Cardiac muscle cell (in vitro differentiated cells and primary cell): Measurements from ENCODE around the gene GDF2. TPM values are rescaled to one million over a fixed set of nuclear protein-coding genes. Genes with fewer than 3 reads are reported as not detected.

Source experiments
- DNase-seq, 2 donors: peaks; one replicate each; pipeline versions ENCODE4 v3.0.0 to v3.0.0-alpha.2; 2010 to 2017; ENCODE audit warnings: low read depth in 1 of 2, low spot score in 1 of 2
- H3K27ac ChIP-seq: fragments of 200-600 bp; sonication (generic); 2 replicates; pipeline ENCODE4 v1.5.1; 2016
- H3K27me3 ChIP-seq: fragments of 200-600 bp; sonication (generic); 2 replicates; pipeline ENCODE4 v1.6.0; 2016; ENCODE audit warnings: control low read depth
- H3K36me3 ChIP-seq: fragments of 200-600 bp; sonication (generic); 2 replicates; pipeline ENCODE4 v1.5.1; 2016; ENCODE audit warnings: control low read depth
- H3K4me1 ChIP-seq: fragments of 200-600 bp; sonication (generic); 2 replicates; pipeline ENCODE4 v1.8.1; 2017; ENCODE audit warnings: low read depth, mild to moderate bottlenecking, mixed run types
- H3K4me3 ChIP-seq: fragments of 200-600 bp; sonication (generic); 2 replicates; pipeline ENCODE4 v1.5.1; 2016; ENCODE audit warnings: mild to moderate bottlenecking
- H3K9me3 ChIP-seq: fragments of 200-600 bp; sonication (generic); 2 replicates; pipeline ENCODE4 v1.5.1; 2017; ENCODE audit warnings: low read depth, mild to moderate bottlenecking, control low read depth
- polyA plus RNA-seq: library from polyadenylated mRNA; unstranded; fragments of >200 nt; fragmentation: Nextera tagmentation; extraction: Ambion mirVana; gene quantifications from 2 replicates; pipeline ENCODE4 v1.2.1, GENCODE V29; 2016
- total RNA-seq: library from RNA; depleted of rRNA; stranded (reverse); fragments of >200 nt; gene quantifications from 2 replicates; pipeline ENCODE4 v1.2.3, GENCODE V29; 2016
- TF ChIP-seq, protein P1 (sequence below): IDR thresholded peaks from 2 replicates; pipeline ENCODE4 v1.5.1; 2012; ENCODE audit warnings: low read depth, mild to moderate bottlenecking, low read length

The GDF2 gene
- total and polyA plus RNA-seq, 2 experiments from 2014 or later: 3.5 to 4.4 TPM

DNA sequence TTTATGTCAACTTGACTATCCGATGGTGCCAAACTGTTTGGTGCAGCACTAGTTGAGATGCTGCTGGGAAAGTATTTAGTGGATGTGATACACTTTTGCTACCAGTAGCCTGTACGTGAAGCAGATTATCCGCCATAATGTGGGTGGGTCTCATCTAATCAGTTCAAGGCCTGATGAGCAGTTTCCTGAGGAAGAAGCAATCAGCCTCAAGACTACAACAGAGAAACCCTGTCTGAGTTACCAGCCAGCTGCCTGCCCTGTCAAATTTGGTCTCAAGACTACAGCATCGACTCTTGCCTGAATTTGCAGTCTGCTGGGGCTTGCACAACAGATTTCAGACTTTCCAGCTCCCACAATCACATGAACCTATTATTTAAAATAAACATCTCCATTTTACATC lies 15.1 kb downstream of the GDF2 start:
- no peak for DNase-seq
- TF ChIP-seq, protein P1, sequence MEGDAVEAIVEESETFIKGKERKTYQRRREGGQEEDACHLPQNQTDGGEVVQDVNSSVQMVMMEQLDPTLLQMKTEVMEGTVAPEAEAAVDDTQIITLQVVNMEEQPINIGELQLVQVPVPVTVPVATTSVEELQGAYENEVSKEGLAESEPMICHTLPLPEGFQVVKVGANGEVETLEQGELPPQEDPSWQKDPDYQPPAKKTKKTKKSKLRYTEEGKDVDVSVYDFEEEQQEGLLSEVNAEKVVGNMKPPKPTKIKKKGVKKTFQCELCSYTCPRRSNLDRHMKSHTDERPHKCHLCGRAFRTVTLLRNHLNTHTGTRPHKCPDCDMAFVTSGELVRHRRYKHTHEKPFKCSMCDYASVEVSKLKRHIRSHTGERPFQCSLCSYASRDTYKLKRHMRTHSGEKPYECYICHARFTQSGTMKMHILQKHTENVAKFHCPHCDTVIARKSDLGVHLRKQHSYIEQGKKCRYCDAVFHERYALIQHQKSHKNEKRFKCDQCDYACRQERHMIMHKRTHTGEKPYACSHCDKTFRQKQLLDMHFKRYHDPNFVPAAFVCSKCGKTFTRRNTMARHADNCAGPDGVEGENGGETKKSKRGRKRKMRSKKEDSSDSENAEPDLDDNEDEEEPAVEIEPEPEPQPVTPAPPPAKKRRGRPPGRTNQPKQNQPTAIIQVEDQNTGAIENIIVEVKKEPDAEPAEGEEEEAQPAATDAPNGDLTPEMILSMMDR: no peak
- H3K9me3 ChIP-seq: no peaks in the 10 kb centered on the region
- no peaks in the 10 kb centered on the region for H3K36me3 ChIP-seq
- H3K4me3 ChIP-seq: no peak overlapping the region
- H3K27ac ChIP-seq: no peak overlapping the region
- H3K4me1 ChIP-seq: no peaks in the 10 kb centered on the region
- H3K27me3 ChIP-seq: peaks cover 6% of the 10 kb centered on the region

DNA sequence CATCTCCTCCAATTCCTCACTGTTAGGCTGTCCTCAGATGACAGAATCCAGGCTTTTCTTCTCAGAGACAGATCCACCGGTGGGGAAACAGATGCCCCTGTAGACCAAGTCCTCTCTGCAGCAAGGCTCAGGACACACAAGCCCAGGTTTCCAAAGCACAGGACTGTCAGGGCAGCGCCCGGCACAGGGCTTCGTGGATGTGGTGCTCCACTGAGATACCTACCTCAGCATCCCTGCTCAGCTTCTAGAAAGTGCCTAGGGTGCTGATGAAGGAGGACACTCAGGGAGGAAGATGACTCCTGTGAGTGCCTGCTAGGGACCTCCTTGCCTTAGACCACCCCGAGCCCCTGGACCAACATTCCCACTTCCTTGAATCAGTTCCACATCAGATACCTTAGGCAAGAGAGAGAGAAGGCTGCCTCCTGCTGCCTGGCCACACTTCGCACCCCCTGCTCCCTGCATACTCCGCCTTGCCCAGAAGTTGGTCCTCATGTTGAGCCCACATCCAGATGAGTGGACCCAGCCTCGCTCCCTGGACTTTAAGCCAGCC lies 17.0 kb downstream of the GDF2 start:
- H3K27me3 ChIP-seq: peaks cover 3% of the 10 kb centered on the region
- no peaks in the 10 kb centered on the region for H3K36me3 ChIP-seq
- no peak for DNase-seq

DNA sequence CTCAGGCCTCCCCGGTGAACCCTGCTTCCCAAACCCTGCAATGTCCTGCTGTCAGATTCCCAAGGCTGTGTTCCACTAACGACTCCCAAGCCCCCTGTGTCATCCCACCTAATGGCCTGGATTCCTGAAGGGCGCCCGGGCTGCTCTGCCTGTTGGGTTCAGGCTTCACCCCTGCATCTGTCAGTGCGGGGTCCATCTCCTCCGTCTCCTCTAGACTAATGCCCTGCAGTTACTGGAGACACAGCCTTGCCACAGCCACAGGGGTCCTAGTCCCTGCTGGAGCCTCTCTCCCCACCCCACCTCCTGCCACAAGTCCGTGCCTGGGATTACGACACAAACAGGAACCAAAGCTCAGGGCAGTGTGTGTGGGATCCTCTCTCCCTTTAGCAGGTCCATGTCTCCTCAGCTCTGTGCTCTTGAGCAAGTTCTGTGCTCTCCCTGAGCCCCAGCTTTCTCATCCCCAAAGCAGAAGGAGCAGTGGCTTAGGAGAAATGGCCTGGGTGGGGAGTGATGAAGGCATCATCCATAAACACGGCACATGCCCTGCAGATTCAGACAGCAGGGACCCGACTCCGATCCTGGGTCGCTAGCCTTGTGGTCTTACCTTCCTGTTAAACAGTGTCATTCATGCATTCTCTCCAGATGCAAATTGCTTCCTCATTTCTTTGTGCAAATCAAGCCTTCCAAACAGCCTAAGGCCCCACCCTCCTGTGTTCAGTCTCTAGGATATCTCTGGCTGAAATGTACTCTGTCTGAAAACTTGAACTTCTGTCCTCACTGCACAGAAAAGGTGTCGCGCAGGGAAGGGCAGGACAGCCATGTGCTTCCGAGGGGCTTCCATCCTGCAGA lies 17.7 kb downstream of the GDF2 start:
- no peaks in the 10 kb centered on the region for H3K27me3 ChIP-seq
- no peaks in the 10 kb centered on the region for H3K9me3 ChIP-seq
- no peak overlapping the region for H3K27ac ChIP-seq
- H3K4me1 ChIP-seq: no peaks in the 10 kb centered on the region
- H3K4me3 ChIP-seq: no peak overlapping the region
- no peak for DNase-seq
- H3K36me3 ChIP-seq: no peaks in the 10 kb centered on the region
- TF ChIP-seq, protein P1: no peak

More for the DNA sequence above, 17.0 kb downstream of the GDF2 start:
- Histone ChIP-seq H3K27ac (no peak overlapping the region), H3K4me1 (no peaks in the 10 kb centered on the region), H3K4me3 (no peak overlapping the region), H3K9me3 (no peaks in the 10 kb centered on the region)
- TF ChIP-seq, protein P1: no peak

DNA sequence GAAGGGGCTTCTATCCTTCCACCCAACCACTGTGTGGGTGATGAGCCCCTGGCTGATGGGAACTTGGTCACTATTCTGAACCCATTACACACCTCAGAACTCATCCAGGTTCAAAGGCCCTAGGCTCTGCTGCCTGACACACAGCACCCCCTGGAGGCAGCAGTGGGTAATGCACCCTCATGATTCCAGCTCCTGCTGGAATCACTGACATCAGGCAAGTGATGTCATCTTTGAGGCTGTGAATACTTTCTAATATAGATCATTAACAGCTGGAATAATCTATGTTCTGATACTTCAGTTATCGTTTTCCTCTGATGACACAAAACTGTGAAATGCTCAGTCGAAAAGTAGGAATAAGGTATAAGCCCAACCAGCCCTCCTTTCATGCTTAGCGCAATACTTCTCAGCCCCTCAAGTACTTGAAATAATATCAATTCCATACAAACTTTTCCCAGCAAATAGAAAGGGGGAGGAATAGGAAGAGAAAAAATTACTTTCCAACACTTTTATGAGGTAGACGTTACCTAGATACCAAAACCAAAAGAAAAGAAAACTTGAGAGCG lies 18.4 kb downstream of the GDF2 start:
- H3K4me3 ChIP-seq: no peak overlapping the region

More for the DNA sequence above, 18.4 kb downstream of the GDF2 start:
- peak; percentile 66 to 69 for DNase-seq
- Histone ChIP-seq H3K36me3 (no peaks in the 10 kb centered on the region), H3K4me1 (no peaks in the 10 kb centered on the region), H3K9me3 (no peaks in the 10 kb centered on the region), H3K27ac (no peak overlapping the region), H3K27me3 (no peaks in the 10 kb centered on the region)
- TF ChIP-seq, protein P1: peak; percentile 98
